NCI-H2107 (cell line): ENCODE data around the gene RTN4IP1.
"Not testable (repeated sequence)": the region's sequence is repeated elsewhere in the genome, so short reads cannot be mapped to it uniquely, and the experiment has no call there.

Experiments
- DNase-seq: peaks from one replicate; lab custom pipeline; 2025; lab: John Stamatoyannopoulos, UW

The RTN4IP1 gene

GRCh38 chr6:106579281-106579680 is 50.0 kb downstream of the RTN4IP1 start:
- DNase-seq = no peak

DNA sequence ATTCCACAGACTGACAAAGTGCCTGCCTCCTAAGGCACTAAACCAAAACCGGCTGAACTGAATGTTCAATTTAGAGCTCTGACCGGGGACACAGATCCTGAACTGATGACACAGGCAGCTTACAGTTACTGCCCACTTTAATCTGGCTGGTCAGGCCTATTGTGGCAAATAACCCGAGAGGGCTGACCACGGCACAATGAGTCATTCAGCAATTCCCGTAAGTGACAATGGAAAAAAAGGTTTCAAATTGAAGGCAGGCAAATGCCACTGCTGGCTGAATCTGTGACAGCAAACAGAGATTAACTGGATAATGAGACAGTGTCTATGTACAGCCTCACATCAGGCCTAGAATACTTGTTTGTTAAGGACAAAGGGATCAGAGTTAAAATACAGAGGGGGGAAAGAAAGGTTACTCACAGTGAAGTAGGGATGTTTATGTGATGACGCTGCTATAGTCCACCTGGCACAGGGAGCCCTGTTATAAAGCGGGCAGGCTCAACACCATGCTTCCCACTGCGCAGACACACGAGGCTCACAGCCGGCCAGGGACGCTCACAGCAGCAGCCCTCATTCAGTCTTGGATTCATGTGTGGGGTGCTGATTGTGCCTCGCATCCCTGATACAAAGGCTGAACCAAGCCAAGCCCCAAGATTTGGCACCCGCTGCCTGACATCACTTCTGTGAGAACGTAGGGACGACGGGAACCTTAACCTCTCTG is 54.4 kb downstream of the RTN4IP1 start:
- DNase-seq = no peak

DNA sequence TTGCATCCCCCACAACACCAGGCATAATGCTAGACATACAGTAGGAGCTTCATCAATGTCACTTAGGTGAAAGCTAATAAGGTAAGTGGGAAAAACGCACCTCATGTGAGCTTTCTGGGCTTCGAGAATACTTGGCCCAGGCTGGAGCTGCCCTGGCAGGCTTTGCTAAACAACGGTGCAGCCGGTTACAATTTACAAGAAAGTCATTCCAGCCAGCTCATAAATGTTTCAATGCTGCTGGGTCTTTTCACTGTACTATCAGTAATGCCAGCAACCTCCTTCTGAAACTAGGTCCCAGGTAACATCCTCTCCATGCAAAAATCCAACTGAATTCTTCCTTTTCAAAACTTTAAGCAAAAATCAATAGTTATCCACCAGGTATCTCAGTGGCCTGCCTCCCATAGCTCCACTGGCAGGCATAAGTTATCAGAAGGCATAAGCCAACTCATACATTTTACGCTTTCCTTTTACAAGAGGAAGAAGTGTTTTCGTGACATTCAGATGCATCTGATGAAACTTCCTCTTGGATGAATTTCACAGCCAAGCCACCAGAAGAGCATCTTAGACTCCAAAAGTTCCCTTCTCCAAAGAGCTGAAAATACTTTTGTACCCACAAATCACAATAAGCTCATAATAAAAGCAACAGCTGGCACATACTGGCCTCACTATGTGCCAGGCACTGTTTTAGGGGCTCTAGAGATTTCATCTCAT is 56.3 kb downstream of the RTN4IP1 start:
- DNase-seq = no peak

GRCh38 chr6:106572436-106572835 is 56.9 kb downstream of the RTN4IP1 start:
- no peak for DNase-seq

- DNase-seq = no peak
Measured at GRCh38 chr6:106569428-106569827, 59.9 kb downstream of the RTN4IP1 start.

GRCh38 chr6:106568530-106568929 is 60.8 kb downstream of the RTN4IP1 start:
- DNase-seq = no peak

DNA sequence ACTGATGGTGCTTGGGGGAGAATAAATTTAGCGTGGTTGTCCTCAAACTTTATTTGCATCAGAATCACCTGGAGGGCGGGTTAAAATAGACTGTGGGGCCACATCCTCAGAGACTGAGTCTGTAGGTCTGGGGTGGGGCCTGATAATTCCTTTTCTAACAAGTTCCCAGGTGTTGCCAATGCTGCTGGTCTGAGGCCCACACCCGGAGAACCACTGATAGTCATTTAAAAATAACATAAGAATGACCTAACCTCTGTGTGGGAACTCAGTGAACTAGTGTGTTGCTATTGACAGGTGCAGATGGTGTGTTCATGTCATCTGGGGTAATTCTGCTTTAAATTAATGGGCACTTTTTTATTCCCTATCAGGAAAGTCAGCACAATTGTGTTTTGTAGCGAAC is 64.8 kb downstream of the RTN4IP1 start:
- DNase-seq = no peak

- no peak for DNase-seq
Measured at GRCh38 chr6:106563614-106564013, 65.7 kb downstream of the RTN4IP1 start.

DNA sequence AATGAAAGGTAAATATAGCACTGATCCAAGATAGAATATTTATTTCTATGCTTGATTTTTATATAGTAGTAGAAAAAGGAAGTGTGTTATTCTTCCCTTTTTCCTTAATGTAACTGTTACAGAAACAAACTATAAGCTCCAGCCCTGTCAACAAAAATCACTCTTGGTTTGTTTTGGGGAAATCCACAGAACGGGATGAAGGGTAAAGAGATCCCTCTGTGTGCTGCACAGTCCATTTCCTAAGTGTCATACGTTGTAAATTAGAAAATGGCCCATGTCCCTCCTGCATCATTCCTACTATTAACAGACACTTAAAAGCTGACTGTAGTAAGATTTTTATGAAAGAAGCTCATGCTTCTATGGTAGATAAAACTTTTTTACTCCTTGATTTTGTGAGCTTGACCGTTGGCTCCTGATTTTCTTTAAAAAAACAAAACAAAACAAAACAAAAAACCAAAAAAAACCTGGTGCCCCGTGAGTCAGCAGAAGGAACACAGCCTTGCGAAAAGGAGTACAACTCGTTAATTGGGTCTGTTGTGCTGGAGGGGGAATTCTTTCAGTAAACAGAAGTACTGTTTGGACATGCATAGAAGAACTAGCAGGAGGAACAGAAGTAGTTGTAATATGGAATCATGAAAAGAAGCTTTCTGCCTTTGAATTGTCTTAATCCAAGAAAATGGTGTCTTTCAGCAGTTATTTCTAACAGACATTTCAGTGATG is 67.5 kb downstream of the RTN4IP1 start:
- no peak for DNase-seq

- DNase-seq = no peak
Measured at GRCh38 chr6:106560996-106561685, 68.2 kb downstream of the RTN4IP1 start.

DNA sequence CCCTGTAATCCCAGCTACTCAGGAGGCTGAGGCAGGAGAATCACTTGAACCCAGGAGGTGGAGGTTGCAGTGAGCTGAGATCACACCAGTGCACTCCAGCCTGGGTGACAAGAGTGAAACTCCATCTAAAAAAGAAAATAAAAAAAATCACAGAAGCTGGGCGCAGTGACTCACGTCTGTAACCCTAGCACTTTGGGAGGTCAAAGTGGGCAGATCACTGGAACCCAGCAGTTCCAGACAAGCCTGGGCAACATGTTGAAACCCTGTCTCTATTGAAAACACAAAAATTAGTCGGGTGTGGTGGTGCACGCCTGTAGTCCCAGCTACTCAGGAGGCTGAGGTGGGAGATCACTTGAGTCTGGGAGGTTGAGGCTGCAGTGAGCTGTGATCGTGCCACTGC is 69.6 kb downstream of the RTN4IP1 start:
- DNase-seq = not testable (repeated sequence)

DNA sequence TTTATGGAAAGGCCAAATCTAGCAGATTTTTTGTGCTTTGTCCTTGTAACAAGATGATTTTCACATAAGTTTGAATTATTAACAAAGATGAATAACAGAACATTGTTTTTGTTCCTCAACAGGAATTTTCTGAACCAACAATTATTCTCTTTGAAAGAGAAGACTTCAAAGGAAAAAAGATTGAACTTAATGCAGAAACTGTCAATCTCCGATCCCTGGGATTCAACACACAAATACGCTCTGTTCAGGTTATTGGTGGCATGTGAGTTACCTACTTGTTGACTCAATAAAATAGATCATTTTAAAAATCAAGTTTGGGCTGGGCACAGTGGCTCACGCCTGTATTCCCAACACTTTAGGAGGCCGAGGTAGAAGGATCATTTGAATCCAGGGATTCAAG is 70.9 kb downstream of the RTN4IP1 start:
- no peak for DNase-seq

- no peak for DNase-seq
Measured at GRCh38 chr6:106557837-106558236, 71.5 kb downstream of the RTN4IP1 start.

- DNase-seq = no peak
Measured at GRCh38 chr6:106556368-106556960, 72.8 kb downstream of the RTN4IP1 start.

DNA sequence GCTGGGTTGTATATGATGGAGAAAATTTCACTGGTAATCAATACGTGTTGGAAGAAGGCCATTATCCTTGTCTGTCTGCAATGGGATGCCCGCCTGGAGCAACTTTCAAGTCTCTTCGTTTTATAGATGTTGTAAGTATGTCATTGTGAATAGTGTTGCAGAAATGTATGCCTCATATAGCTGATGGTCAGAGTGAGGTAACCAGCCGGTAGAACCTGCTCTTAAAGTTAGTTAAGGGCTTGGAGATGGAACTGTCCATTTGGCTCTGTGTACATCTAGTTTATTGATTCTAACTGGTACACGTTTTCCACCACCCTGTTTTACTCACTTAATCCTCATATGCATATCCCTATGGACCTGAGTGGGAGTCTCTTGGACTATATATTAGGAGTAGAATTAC is 73.5 kb downstream of the RTN4IP1 start:
- no peak for DNase-seq

DNA sequence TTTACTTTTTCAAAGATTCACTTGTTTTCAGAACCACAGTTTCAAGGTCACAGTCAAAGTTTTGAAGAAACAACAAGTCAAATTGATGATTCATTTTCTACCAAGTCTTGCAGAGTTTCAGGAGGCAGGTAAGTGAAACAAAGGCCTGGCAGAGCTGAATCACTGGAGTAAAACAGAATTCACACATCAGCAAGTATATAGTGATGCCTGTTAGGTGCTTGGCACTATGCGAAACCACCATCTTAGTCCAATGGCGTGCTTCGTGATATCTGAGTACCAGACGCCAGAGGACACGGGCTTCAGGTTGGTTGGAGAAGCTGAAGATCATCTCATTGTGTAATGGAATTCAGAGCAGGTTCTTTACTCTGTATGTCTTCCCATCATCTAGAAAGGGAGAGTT is 75.9 kb downstream of the RTN4IP1 start:
- no peak for DNase-seq

GRCh38 chr6:106551155-106551554 is 78.1 kb downstream of the RTN4IP1 start:
- no peak for DNase-seq

GRCh38 chr6:106549521-106549920 is 79.8 kb downstream of the RTN4IP1 start:
- DNase-seq = no peak

GRCh38 chr6:106548926-106549455 is 80.3 kb downstream of the RTN4IP1 start:
- DNase-seq = not testable (repeated sequence)

- no peak for DNase-seq
Measured at GRCh38 chr6:106547601-106548453, 81.5 kb downstream of the RTN4IP1 start.
